ENCODE measurements around the gene FOXP1.
A peak's percentile ranks its signal among the peaks of the same experiment; 100 is the strongest.

Gene FOXP1

GRCh38 chr3:71585887-71586809 lies 2.6 kb upstream of the FOXP1 start:
- peak; percentile 15 to 44 for DNase-seq

GRCh38 chr3:71585131-71585530 lies 1.6 kb upstream of the FOXP1 start:
- DNase-seq, result no peak

- DNase-seq, result peak; percentile 48 to 55
These were observed 975 bp upstream of the FOXP1 start for GRCh38 chr3:71584394-71585011.

GRCh38 chr3:71582612-71583565 lies 639 bp downstream of the FOXP1 start:
- peak; percentile 71 to 86 for DNase-seq

GRCh38 chr3:71582036-71582611 lies 1.4 kb downstream of the FOXP1 start:
- DNase-seq, result peak; percentile 36 to 57

GRCh38 chr3:71581457-71582035 lies 2.0 kb downstream of the FOXP1 start:
- DNase-seq, result peak; percentile 23 to 27

GRCh38 chr3:71580636-71581456 lies 2.7 kb downstream of the FOXP1 start:
- DNase-seq, result no peak

- DNase-seq, result no peak
These were observed 3.6 kb downstream of the FOXP1 start for GRCh38 chr3:71579935-71580406.

GRCh38 chr3:71579326-71579934 lies 4.1 kb downstream of the FOXP1 start:
- DNase-seq, result no peak

GRCh38 chr3:71578054-71578751 lies 5.3 kb downstream of the FOXP1 start:
- no peak for DNase-seq

GRCh38 chr3:71577011-71577410 lies 6.5 kb downstream of the FOXP1 start:
- DNase-seq, result no peak

GRCh38 chr3:71575433-71575832 lies 8.1 kb downstream of the FOXP1 start:
- DNase-seq, result no peak

GRCh38 chr3:71573181-71573580 lies 10.3 kb downstream of the FOXP1 start:
- DNase-seq, result no peak

- DNase-seq, result no peak
These were observed 13.0 kb downstream of the FOXP1 start for GRCh38 chr3:71570546-71570945.

GRCh38 chr3:71568207-71568606 lies 15.3 kb downstream of the FOXP1 start:
- no peak for DNase-seq

- no peak for DNase-seq
These were observed 16.8 kb downstream of the FOXP1 start for GRCh38 chr3:71566776-71567175.

- DNase-seq, result no peak
These were observed 17.6 kb downstream of the FOXP1 start for GRCh38 chr3:71565976-71566375.

- DNase-seq, result no peak
These were observed 18.2 kb downstream of the FOXP1 start for GRCh38 chr3:71565316-71565715.

GRCh38 chr3:71564361-71564760 lies 19.2 kb downstream of the FOXP1 start:
- no peak for DNase-seq

GRCh38 chr3:71563827-71564226 lies 19.7 kb downstream of the FOXP1 start:
- DNase-seq, result no peak

All from activated CD4-positive, alpha-beta T cell treated with anti-CD3 and anti-CD28 coated beads for 4 hours (primary cell).